SK-N-SH (cell line): ENCODE data around the gene TRMT1L. TPM values are rescaled to one million over a fixed set of nuclear protein-coding genes. Genes with fewer than 3 reads are reported as not detected.

ENCODE experiments used
- CTCF ChIA-PET: fragments of 300-600, 350-600 bp; formaldehyde crosslinking; extraction: SDS; loops from one replicate; lab custom pipeline; 2021; lab: Yijun Ruan, JAX
- POLR2A ChIA-PET: fragments of 350-600 bp; sonication (Branson Sonifier 250); formaldehyde crosslinking; extraction: SDS; loops from one replicate; lab custom pipeline; 2020; ENCODE audit warnings: antibody characterized with exemption, inconsistent platforms; lab: Yijun Ruan, JAX
- DNase-seq: peaks from one replicate; pipeline ENCODE4 v3.0.0; 2012
- H2AFZ ChIP-seq: fragments of 200-600 bp; sonication (generic); 2 replicates; pipeline ENCODE4 v1.8.1; 2016; ENCODE audit warnings: antibody characterized with exemption, mild to moderate bottlenecking, low read depth
- H3F3A ChIP-seq: fragments of 200-600 bp; sonication (generic); replicated peaks from 2 replicates; pipeline ENCODE3; 2016; ENCODE audit warnings: antibody characterized with exemption, mild to moderate bottlenecking; ENCODE audit not compliant: insufficient read depth
- H3K27ac ChIP-seq, 2 experiments: fragments of 200-500 bp in 1 of 2; fragments of 200-600 bp in 1 of 2; sonication (Bioruptor generic) in 1 of 2; sonication (generic), shearing (Covaris generic) in 1 of 2; 2 replicates each; pipeline versions ENCODE4 v1.5.1 to v1.6.1; 2014 to 2016; ENCODE audit warnings: low read depth in 2 of 2, inconsistent platforms in 1 of 2, low read length in 1 of 2, mild to moderate bottlenecking in 1 of 2, mixed read lengths in 1 of 2
- H3K27me3 ChIP-seq: fragments of 200-600 bp; sonication (generic), shearing (Covaris generic); 2 replicates; pipeline ENCODE4 v1.6.1; 2016; ENCODE audit warnings: mixed run types; ENCODE audit not compliant: insufficient read depth
- H3K36me3 ChIP-seq, 2 experiments: fragments of 200-500 bp in 1 of 2; fragments of 200-600 bp in 1 of 2; sonication (Bioruptor generic) in 1 of 2; sonication (generic) in 1 of 2; replicated peaks in 1 of 2; 2 replicates each; pipeline versions ENCODE3 to v1.5.1; 2014 to 2016; ENCODE audit warnings: low read length in 1 of 2, mild to moderate bottlenecking in 1 of 2; ENCODE audit not compliant: insufficient read depth in 2 of 2, control insufficient read depth in 1 of 2
- H3K4me1 ChIP-seq, 2 experiments: fragments of 200-500 bp in 1 of 2; fragments of 200-600 bp in 1 of 2; sonication (Bioruptor generic) in 1 of 2; sonication (generic), shearing (Covaris generic) in 1 of 2; 2 replicates each; pipeline versions ENCODE4 v1.5.1 to v1.6.1; 2014 to 2016; ENCODE audit warnings: low read depth in 1 of 2, low read length in 1 of 2, mixed run types in 1 of 2; ENCODE audit not compliant: insufficient read depth in 2 of 2, control insufficient read depth in 1 of 2
- H3K4me2 ChIP-seq: fragments of 200-600 bp; sonication (generic), shearing (Covaris generic); 2 replicates; pipeline ENCODE4 v1.6.1; 2017; ENCODE audit warnings: mixed run types
- H3K4me3 ChIP-seq, 2 experiments: fragments of 200-500 bp in 1 of 2; fragments of 200-600 bp in 1 of 2; sonication (Bioruptor generic) in 1 of 2; sonication (generic), shearing (Covaris generic) in 1 of 2; 2 replicates each; pipeline versions ENCODE4 v1.5.1 to v1.8.1; 2014 to 2016; ENCODE audit warnings: low read depth in 2 of 2, inconsistent platforms in 1 of 2, low read length in 1 of 2, mild to moderate bottlenecking in 1 of 2, mixed read lengths in 1 of 2, moderate library complexity in 1 of 2
- H3K79me2 ChIP-seq: fragments of 200-600 bp; sonication (generic); 2 replicates; pipeline ENCODE4 v1.8.1; 2017; ENCODE audit warnings: mild to moderate bottlenecking; ENCODE audit not compliant: insufficient read depth
- H3K9ac ChIP-seq: fragments of 200-600 bp; sonication (generic); 2 replicates; pipeline ENCODE4 v1.6.1; 2017; ENCODE audit warnings: mixed run types
- H3K9me2 ChIP-seq: fragments of 200-600 bp; sonication (generic); 2 replicates; pipeline ENCODE4 v1.6.1; 2017; ENCODE audit warnings: mixed run types
- H3K9me3 ChIP-seq: fragments of 200-600 bp; sonication (generic); 2 replicates; pipeline ENCODE4 v1.6.1; 2017; ENCODE audit warnings: mixed run types, mild to moderate bottlenecking, moderate library complexity
- H4K20me1 ChIP-seq: fragments of 200-600 bp; sonication (generic); 2 replicates; pipeline ENCODE4 v1.6.1; 2017; ENCODE audit warnings: mild to moderate bottlenecking, mixed run types; ENCODE audit not compliant: insufficient read depth
- CHD2 ChIP-seq: fragments of 150-350 bp; IDR thresholded peaks from 2 replicates; pipeline ENCODE4 v1.6.1; 2018; ENCODE audit warnings: low read length; ENCODE audit not compliant: partially characterized antibody
- EP300 ChIP-seq, 2 experiments: IDR thresholded peaks; 2 replicates each; pipeline versions ENCODE4 v1.4.0 to v1.6.1; 2012; ENCODE audit warnings: borderline replicate concordance in 1 of 2, low read depth in 1 of 2, low read length in 1 of 2
- FOSL2 ChIP-seq: IDR thresholded peaks from 2 replicates; pipeline ENCODE4 v1.4.0; 2012; ENCODE audit warnings: low read depth, mild to moderate bottlenecking, moderate library complexity, borderline replicate concordance
- FOXJ3 ChIP-seq: sonication (generic); formaldehyde crosslinking; IDR thresholded peaks from 2 replicates; pipeline ENCODE4 v1.5.1; 2020; ENCODE audit warnings: mild to moderate bottlenecking, missing genetic modification reagents
- GATA2 ChIP-seq: sonication (generic); formaldehyde crosslinking; IDR thresholded peaks from 2 replicates; pipeline ENCODE4 v1.5.0; 2020; ENCODE audit warnings: mild to moderate bottlenecking, missing genetic modification reagents
- IRF3 ChIP-seq: fragments of 150-350 bp; IDR thresholded peaks from 2 replicates; pipeline ENCODE4 v1.6.1; 2016; ENCODE audit warnings: mild to moderate bottlenecking, low read depth, low read length
- JUND ChIP-seq: IDR thresholded peaks from 2 replicates; pipeline ENCODE4 v1.4.0; 2012
- MAX ChIP-seq: IDR thresholded peaks from 2 replicates; pipeline ENCODE4 v1.4.0; 2012; ENCODE audit warnings: low read depth
- NFIC ChIP-seq: IDR thresholded peaks from 2 replicates; pipeline ENCODE4 v1.4.0; 2012; ENCODE audit warnings: borderline replicate concordance
- NRF1 ChIP-seq: IDR thresholded peaks from 2 replicates; pipeline ENCODE4 v1.6.1; 2012; ENCODE audit warnings: low read depth, mild to moderate bottlenecking, low read length
- POLR2AphosphoS5 ChIP-seq: IDR thresholded peaks from 2 replicates; pipeline ENCODE4 v1.6.1; 2012; ENCODE audit warnings: low read depth, low read length
- RAD21 ChIP-seq: IDR thresholded peaks from 2 replicates; pipeline ENCODE4 v1.6.1; 2012; ENCODE audit warnings: mild to moderate bottlenecking, low read length
- REST ChIP-seq: IDR thresholded peaks from 2 replicates; pipeline ENCODE4 v1.6.1; 2012; ENCODE audit warnings: mild to moderate bottlenecking, low read depth, low read length, moderate library complexity
- RXRA ChIP-seq: IDR thresholded peaks from 2 replicates; pipeline ENCODE4 v1.4.0; 2012; ENCODE audit warnings: low read depth, mild to moderate bottlenecking, borderline replicate concordance
- SMC3 ChIP-seq: IDR thresholded peaks from 2 replicates; pipeline ENCODE4 v1.6.1; 2012; ENCODE audit warnings: low read depth, low read length, improper control_type of control experiment
- USF1 ChIP-seq: IDR thresholded peaks from 2 replicates; pipeline ENCODE4 v1.4.0; 2012; ENCODE audit warnings: low read depth, borderline replicate concordance
- USF2 ChIP-seq: fragments of 150-350 bp; IDR thresholded peaks from 2 replicates; pipeline ENCODE4 v1.6.1; 2017; ENCODE audit warnings: antibody characterized with exemption, low read length, low read depth, borderline replicate concordance
- YY1 ChIP-seq: IDR thresholded peaks from 2 replicates; pipeline ENCODE4 v1.4.0; 2012; ENCODE audit warnings: low read depth, mild to moderate bottlenecking
- ZBTB33 ChIP-seq: IDR thresholded peaks from 2 replicates; pipeline ENCODE4 v1.4.0; 2012; ENCODE audit warnings: low read depth, borderline replicate concordance
- WGBS: methylation state at CpG from one replicate; pipeline ENCODE4 v1.1.6; 2017; ENCODE audit warnings: low lambda C conversion rate; 5-methylcytosine and 5-hydroxymethylcytosine counted together
- polyA plus RNA-seq, 3 experiments: library from polyadenylated mRNA; depleted of rRNA; stranded (reverse); fragments of >200 nt; gene quantifications; 2 replicates each; pipeline ENCODE4 v1.2.3, GENCODE V29; 2012

TRMT1L gene
- polyA plus RNA-seq, 1 of the 3 experiments (the other 2 are of a cell fraction): 12.2 TPM

GRCh38 chr1:185166106-185166505 is 9.4 kb upstream of the TRMT1L start:
- H3K4me1 ChIP-seq: peaks cover 0 to 2% of the 10 kb centered on the region in 2 experiments; a peak in 1 of 4 replicates
- no peak for DNase-seq
- no peaks in the 10 kb centered on the region for H3K27me3 ChIP-seq
- no peak overlapping the region for H3K4me3 ChIP-seq
- H3K79me2 ChIP-seq: no peaks in the 10 kb centered on the region
- H3F3A ChIP-seq: no peaks in the 10 kb centered on the region
- CTCF ChIA-PET: interaction anchor here (0.8 to 2.6 kb wide), 2 partner anchors 10 to 361 kb away, joined by 3 to 15 read pairs; no protein-coding TSS in a partner anchor
- no peak overlapping the region for H2AFZ ChIP-seq
- peaks cover 13 to 49% of the 10 kb centered on the region in 2 experiments for H3K36me3 ChIP-seq
- no peaks in the 10 kb centered on the region for H4K20me1 ChIP-seq
- no peak overlapping the region for H3K27ac ChIP-seq
- no peak overlapping the region for H3K4me2 ChIP-seq
- 73% methylated on average over 1 of the region's 1 CpG for WGBS
- no peak overlapping the region for H3K9ac ChIP-seq
- TF ChIP-seq NFIC (no peak), GATA2 (CRISPR knock-in tag) (no peak), YY1 (no peak), REST (no peak), RAD21 (no peak), SMC3 (no peak), JUND (no peak), POLR2AphosphoS5 (no peak), FOSL2 (no peak), EP300 (IDR thresholded peaks at IDR 0.05; ENCODE audit: borderline replicate concordance in 1 of 2, low read depth in 1 of 2, low read length in 1 of 2) (no peak), ZBTB33 (no peak), USF2 (no peak), IRF3 (no peak), CHD2 (no peak), RXRA (no peak), NRF1 (no peak), USF1 (no peak), MAX (no peak), FOXJ3 (no peak)
- TF ChIP-seq, all 33 proteins: peak for 0
- POLR2A ChIA-PET: no interaction called here
- Histone ChIP-seq H3K9me3 (no peaks in the 10 kb centered on the region), H3K9me2 (no peaks in the 10 kb centered on the region)
